HG03045 (cell line): ENCODE results near the gene C9orf85.
"Not testable (repeated sequence)": the region's sequence is repeated elsewhere in the genome, so short reads cannot be mapped to it uniquely, and the experiment has no call there.

Experiments used
- ATAC-seq: cut with Tn5 transposase; IDR thresholded peaks from one replicate; pipeline ENCODE4 v1.9.1; 2021; ENCODE audit warnings: mild to moderate bottlenecking, moderate library complexity; ENCODE audit not compliant: unreplicated experiment

C9orf85 gene

DNA sequence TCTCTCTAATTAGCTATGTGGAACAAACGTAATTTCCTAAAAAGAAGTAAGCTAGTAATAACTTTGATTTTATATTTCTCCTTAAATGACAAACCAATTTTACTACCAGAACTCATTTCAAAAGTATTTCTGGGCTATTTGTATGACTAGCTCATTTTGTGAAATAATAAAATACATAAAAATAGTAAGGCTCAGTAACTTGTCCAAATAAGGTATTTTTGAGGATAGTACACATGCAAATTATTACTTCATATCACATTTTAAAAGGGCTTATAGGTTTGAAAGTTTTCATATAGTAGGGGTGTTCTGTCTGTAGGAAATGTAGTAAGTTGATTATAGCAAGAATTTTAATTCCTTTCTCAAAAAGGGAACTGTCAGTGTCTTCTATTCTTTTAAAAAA is 26.5 kb downstream of the C9orf85 start:
- ATAC-seq, result no peak

GRCh38 chr9:71941060-71941568 is 29.7 kb downstream of the C9orf85 start:
- no peak for ATAC-seq

GRCh38 chr9:71941998-71942567 is 30.6 kb downstream of the C9orf85 start:
- no peak for ATAC-seq

- ATAC-seq, result no peak
These were observed 33.4 kb downstream of the C9orf85 start for GRCh38 chr9:71944754-71945375.

GRCh38 chr9:71954652-71955051 is 43.2 kb downstream of the C9orf85 start:
- not testable (repeated sequence) for ATAC-seq

DNA sequence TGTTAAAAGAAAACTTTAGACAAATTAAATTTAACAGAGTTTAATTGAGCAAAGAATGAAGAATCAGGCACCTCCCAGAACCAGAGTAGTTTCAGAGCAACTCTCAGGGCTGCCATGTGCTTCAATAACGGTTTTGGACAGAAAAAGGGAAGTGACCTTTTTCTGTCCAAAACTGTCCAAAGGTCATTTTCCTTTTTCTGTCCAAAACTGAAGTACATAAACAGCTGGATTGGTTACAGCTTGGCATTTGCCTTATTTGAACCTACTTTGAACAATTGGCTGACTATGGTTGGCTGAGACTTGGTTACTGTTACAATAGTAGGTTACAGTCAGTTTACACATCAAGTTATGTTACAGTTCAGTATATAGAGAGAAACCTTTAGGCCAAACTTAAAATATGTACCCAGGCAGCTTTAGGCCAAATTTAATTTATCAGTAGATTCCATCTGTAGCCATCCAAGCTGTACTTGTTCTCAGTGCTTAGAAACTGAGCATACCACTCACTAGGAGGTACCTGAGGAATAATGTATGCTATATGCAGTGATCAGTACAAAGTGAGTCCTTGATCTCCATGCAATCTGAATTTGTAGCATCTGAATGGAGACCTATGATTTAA is 44.0 kb downstream of the C9orf85 start:
- no peak for ATAC-seq

- no peak for ATAC-seq
These were observed 50.9 kb downstream of the C9orf85 start for GRCh38 chr9:71962328-71962727.

DNA sequence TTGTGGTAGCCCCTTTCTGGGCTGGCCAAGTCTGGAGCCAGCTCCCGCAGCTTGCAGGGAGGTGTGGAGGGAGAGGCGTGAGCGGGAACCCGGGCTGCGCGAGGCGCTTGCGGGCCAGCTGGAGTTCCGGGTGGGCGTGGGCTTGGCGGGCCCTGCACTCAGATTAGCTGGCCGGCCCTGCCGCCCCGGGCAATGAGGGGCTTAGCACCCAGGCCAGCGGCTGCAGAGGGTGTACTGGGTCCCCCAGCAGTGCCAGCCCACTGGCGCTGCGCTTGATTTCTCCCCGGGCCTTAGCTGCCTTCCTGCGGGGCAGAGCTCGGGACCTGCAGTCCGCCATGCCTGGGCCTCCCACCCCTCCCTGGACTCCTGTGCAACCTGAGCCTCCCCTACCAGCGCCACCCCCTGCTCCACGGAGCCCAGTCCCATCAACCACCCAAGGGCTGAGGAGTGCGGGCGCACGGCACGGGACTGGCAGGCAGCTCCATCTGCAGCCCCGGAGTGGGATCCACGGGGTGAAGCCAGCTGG is 52.1 kb downstream of the C9orf85 start:
- not testable (repeated sequence) for ATAC-seq

DNA sequence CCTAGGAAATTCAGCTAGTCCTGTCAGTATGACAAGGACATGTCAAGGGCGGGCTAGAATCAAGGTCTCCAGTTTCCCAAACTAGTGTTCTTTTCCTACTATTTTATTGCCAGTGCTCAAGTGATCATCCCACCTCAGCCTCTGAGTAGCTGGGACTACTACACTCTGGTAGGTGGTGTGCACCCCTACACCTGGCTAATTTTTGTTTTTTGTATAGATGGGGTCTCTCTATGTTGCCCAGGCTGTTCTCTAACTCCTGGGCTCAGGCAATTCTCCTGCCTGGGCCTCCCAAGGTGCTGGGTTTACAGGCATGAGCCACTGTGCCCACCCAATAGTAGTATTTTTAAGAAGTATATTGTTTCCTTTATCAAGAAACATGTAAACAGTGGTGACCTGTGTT is 54.0 kb downstream of the C9orf85 start:
- ATAC-seq, result no peak

DNA sequence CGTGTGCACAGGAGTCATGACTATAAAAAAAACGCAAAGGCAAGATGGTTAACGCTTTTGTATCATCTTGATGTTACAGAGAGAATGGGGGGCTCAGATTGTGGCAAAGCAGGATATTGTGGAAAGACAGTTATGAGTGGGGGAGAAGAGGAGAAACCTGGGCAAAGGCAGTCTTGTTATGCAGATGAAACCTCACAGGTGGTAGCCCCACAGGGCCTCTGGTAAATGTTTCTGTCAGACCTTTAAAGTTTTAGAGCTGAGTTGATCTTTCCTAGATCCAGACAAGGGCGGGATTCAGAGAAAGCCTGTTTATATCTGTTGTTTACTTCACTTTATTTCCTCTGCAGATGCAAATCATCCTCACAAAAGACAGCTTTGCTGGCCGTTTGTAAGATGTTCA is 55.2 kb downstream of the C9orf85 start:
- ATAC-seq, result no peak

DNA sequence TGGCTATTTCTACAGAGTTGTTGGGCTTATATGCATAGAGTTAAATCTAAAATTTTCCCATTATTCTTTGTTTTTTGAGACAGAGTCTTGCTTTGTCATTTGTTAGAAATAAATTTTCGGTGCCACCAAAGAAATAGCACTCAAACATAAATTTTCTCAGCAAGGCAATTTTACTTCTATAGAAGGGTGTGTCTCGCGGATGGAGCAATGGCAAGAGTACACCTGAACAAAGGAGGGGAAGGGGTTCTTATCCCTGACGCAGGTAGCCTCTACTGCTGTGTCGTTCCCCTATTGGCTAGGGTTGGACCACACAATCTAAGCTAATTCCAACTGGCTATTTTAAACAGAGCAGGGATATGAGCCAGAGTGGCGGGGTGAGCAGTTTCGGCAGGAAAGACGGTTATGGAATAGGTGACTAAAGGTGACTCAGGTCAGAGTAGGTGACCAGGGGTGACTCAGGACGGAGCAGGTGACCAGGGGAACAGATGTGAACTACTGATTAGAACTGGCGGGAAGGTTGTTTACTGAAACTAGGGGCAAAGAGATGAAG is 57.2 kb downstream of the C9orf85 start:
- ATAC-seq, result no peak

GRCh38 chr9:71975833-71976232 is 64.4 kb downstream of the C9orf85 start:
- ATAC-seq, result no peak

GRCh38 chr9:71977003-71977402 is 65.6 kb downstream of the C9orf85 start:
- no peak for ATAC-seq

GRCh38 chr9:71980266-71981190 is 69.1 kb downstream of the C9orf85 start:
- no peak for ATAC-seq

GRCh38 chr9:71981944-71982343 is 70.5 kb downstream of the C9orf85 start:
- no peak for ATAC-seq

GRCh38 chr9:71984403-71984802 is 73.0 kb downstream of the C9orf85 start:
- no peak for ATAC-seq

GRCh38 chr9:71984831-71985281 is 73.4 kb downstream of the C9orf85 start:
- ATAC-seq, result no peak

DNA sequence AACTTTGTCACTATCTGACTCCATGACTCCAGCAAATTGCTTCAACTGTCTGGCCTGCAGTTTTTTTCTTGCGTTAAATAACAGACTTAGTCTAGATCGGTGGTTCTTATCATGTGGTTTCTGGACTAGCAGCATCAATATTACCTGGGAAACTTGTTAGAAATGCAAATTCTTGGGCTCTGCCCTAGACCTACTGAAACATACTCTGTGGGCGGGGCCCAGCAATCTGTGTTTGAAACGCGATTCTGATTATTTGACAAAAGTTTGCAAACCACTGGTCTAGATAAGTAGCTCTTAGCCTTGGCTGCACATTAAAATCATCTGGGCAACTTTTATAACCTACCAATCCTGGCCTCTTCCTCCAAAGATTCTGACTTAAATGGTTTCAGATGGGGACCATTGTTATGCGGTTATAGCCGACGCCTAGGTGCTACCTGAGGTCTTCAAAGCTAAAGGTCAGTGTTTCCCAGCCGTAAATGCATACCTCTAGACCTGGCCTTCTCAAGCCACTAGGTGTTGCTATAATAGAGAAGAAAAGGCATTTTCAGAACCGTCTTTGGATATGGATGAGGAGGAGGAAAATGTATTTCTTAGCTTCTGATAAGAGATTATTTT is 74.0 kb downstream of the C9orf85 start:
- no peak for ATAC-seq

GRCh38 chr9:71986900-71987299 is 75.5 kb downstream of the C9orf85 start:
- ATAC-seq, result no peak
